Fibroblast of mammary gland (primary cell): Measurements from ENCODE around the gene F2RL2.
A peak's percentile ranks its signal among the peaks of the same experiment; 100 is the strongest.
"Not testable (repeated sequence)": the region's sequence is repeated elsewhere in the genome, so short reads cannot be mapped to it uniquely, and the experiment has no call there.

Experiments
- DNase-seq: peaks from one replicate; pipeline ENCODE4 v3.0.0-alpha.2; 2010; ENCODE audit warnings: low read depth
- H3K4me3 ChIP-seq: 2 replicates; pipeline ENCODE4 v1.5.1; 2011; ENCODE audit warnings: low read depth, mild to moderate bottlenecking, low read length, moderate library complexity; ENCODE audit not compliant: control insufficient read depth
- TF ChIP-seq, protein P1 (sequence below): conservative IDR thresholded peaks from 2 replicates; pipeline ENCODE4 v1.5.1; 2011; ENCODE audit warnings: low read depth, low read length, inconsistent platforms; ENCODE audit not compliant: control insufficient read depth, insufficient read depth

Gene F2RL2

DNA sequence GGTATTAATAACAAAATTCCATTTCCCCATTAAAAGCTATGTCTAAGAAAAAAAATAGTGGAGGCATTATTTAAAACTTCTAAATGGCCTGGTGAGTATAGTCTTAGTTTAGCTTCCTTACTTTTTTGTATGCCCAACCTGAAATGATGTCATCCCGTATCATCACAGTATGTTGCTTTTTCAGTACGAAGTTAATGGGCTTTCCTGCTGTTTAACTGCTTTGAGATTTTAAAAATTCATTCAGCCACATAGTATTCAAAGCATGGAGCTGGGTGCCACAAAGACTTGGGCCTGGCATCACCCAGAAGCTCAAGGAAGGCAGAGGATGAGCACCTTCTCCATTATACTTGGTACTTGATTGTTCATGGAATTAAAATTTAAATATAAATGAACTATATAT lies 7.4 kb downstream of the F2RL2 start:
- TF ChIP-seq, protein P1, sequence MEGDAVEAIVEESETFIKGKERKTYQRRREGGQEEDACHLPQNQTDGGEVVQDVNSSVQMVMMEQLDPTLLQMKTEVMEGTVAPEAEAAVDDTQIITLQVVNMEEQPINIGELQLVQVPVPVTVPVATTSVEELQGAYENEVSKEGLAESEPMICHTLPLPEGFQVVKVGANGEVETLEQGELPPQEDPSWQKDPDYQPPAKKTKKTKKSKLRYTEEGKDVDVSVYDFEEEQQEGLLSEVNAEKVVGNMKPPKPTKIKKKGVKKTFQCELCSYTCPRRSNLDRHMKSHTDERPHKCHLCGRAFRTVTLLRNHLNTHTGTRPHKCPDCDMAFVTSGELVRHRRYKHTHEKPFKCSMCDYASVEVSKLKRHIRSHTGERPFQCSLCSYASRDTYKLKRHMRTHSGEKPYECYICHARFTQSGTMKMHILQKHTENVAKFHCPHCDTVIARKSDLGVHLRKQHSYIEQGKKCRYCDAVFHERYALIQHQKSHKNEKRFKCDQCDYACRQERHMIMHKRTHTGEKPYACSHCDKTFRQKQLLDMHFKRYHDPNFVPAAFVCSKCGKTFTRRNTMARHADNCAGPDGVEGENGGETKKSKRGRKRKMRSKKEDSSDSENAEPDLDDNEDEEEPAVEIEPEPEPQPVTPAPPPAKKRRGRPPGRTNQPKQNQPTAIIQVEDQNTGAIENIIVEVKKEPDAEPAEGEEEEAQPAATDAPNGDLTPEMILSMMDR: no peak
- no peak overlapping the region for H3K4me3 ChIP-seq

DNA sequence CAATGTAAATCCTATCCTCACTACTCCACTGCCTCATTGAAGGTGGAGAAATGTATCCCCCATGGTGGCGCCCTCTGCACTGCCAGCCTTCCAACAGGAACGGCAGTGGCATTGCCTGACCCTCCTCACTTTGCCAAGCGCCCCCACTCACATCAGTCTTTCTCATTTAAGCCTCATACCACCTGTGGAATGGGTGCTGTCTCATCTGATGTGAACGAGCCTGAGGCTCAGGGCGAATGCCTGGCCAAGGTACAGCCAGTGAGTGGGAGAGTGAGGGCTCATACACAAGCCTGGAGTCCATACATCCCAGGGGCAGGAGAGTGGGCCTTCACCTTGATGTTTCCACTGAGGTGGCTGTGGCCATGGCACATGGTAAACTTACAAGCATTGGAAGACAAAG lies 10.3 kb downstream of the F2RL2 start:
- H3K4me3 ChIP-seq: no peak overlapping the region
- TF ChIP-seq, protein P1: no peak
- DNase-seq: no peak

More for the DNA sequence above, 7.4 kb downstream of the F2RL2 start:
- DNase-seq: peak; percentile 24

DNA sequence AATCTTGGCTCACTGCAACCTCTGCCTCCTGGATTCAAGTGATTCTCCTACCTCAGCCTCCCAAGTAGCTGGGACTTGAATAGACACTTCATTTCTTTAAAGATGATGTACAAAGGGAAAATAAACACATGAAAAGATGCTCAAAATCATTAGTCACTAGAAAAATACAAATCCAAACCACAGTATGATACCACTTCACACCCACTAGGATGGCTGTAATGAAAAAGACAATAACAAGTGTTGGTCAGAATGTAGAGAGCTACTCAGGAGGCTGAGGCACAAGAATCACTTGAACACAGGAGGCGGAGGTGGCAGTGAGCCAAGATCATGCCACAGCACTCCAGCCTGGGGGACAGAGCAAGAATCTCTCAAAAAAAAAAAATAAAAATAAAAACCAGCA lies 13.0 kb downstream of the F2RL2 start:
- DNase-seq: no peak
- H3K4me3 ChIP-seq: no peak overlapping the region
- TF ChIP-seq, protein P1: no peak

DNA sequence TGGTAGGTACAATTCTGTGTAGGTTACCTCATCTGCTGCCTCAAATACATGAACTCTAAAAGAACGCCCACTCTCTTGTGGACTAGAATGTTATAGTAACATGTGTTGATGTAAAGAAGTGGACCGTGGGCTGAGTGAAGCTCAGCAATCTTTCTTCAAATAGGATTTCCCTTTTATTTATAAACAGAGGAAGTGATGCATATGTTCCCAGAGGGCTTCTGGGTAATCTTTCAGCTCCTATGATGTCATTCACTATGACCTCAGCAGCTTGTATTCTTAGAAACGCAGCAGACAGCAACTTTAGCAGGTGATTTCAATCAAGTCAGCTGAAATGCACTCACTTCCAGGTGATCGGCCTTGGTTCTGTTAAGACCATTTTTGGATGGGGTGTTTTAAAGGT lies 14.4 kb downstream of the F2RL2 start:
- no peak overlapping the region for H3K4me3 ChIP-seq
- TF ChIP-seq, protein P1: no peak
- DNase-seq: peak; percentile 72

DNA sequence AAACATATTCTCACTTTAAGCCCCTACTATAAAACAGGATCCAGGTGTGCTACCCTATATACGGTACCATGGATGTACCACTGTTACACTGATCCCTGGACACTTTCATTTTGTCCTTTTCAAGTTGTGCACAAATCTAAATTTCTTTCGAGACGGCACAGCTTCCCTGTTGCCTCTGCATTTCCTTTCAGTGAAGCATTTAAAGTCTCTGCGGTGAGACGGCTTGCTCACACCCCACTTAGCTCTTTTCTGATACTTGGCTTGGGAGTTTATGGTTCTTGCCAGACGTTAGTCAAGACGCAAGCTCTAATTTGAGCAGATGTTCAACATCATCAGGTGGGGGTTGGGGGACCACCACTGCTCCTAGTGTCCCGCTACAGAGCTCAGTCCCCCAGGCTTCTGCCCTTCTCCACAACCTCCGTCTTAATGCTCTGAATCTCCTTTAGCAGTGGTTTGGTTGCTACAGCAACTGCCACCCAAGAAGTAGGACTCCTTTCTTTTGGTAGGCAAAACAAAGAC lies 15.8 kb downstream of the F2RL2 start:
- H3K4me3 ChIP-seq: no peak overlapping the region
- peak; percentile 60 for DNase-seq
- TF ChIP-seq, protein P1: no peak

DNA sequence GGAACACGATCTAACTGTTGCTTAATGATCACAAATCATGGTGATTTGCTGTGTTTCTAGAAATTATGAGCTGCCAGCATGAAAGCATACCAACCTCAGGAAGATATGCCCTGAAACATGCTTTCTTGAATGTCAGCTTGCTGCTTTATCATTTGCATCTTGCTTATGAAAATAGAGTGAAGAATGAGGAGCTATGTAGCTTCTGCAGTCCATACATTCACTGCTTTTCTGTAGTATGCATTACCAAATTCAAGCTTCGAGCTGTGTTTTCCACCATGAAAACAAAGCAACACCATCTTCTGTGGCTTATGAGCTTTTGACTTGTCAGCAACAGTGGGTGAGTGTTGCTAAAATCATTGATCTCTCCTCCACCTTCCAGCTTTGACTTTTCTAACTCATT lies 16.5 kb downstream of the F2RL2 start:
- no peak for DNase-seq
- TF ChIP-seq, protein P1: no peak
- H3K4me3 ChIP-seq: no peak overlapping the region

DNA sequence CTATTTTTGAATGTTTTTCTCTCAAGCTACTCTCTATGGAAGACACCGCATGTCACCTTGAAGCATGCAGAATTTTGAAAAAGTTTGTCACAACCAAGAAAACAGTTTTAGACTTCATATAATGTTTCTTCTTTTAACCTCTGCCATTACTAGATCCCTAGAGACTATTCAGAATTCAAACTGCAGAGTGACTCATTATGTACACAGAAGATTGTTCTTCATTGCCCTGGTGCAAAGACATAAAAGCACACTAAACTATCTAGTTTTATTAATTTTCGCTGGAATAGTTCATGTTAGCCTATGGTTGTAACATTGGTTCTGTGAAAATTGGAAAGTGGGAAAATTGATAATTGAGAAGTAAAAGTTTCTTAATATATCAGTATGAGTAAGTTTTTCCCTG lies 18.4 kb downstream of the F2RL2 start:
- TF ChIP-seq, protein P1: no peak
- H3K4me3 ChIP-seq: no peak overlapping the region
- DNase-seq: peak; percentile 78

DNA sequence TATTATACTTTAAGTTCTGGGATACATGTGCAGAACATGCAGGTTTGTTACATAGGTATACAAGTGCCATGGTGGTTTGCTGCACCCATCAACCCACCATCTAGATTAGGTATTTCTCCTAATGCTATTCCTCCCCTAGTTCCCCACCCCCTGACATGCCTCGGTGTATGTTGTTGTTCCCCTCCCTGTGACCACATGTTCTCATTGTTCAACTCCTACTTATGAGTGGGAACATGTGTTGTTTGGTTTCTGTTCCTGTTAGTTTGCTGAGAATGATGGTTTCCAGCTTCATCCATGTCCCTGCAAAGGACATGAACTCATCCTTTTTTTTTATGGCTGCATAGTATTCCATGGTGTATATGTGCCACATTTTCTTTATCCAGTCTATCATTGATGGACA lies 19.2 kb downstream of the F2RL2 start:
- not testable (repeated sequence) for DNase-seq, H3K4me3 ChIP-seq
